GM12878 (cell line): ENCODE results near the gene CTXND1. TPM values are rescaled to one million over a fixed set of nuclear protein-coding genes. Genes with fewer than 3 reads are reported as not detected.
A peak's percentile ranks its signal among the peaks of the same experiment; 100 is the strongest.

Source experiments
- ATAC-seq: fragments of 200-7000 bp; cut with Tn5 transposase; 3 replicates; pipeline ENCODE4 v1.9.1; 2020; ENCODE audit warnings: mild to moderate bottlenecking, moderate library complexity
- BruUV-seq: library from RNA; stranded (reverse); fragments of 400-500 nt; replicated peaks from 2 replicates; lab custom pipeline; 2021; lab: Mats Ljungman, UMichigan
- CTCF ChIA-PET: fragments of 300-600 bp; sonication (Branson Sonifier 250); formaldehyde crosslinking; extraction: SDS; loops from one replicate; lab custom pipeline; 2021; ENCODE audit warnings: inconsistent platforms; lab: Yijun Ruan, JAX
- POLR2A ChIA-PET: fragments of 350-600 bp; formaldehyde crosslinking; extraction: SDS; loops from one replicate; lab custom pipeline; 2021; ENCODE audit warnings: inconsistent platforms; lab: Charles Lee
- RAD21 ChIA-PET: fragments of 300-600 bp; sonication (Branson Sonifier 250); formaldehyde crosslinking; loops from one replicate; lab custom pipeline; 2023; ENCODE audit warnings: antibody characterized with exemption; ENCODE audit not compliant: unreplicated experiment; lab: Charles Lee
- SMC1A ChIA-PET: fragments of 300-600 bp; sonication (Branson Sonifier 250); formaldehyde crosslinking; loops from one replicate; lab custom pipeline; 2023; ENCODE audit not compliant: unreplicated experiment, uncharacterized antibody; lab: Charles Lee
- DNase-seq: peaks from one replicate; pipeline ENCODE4 v3.0.0-alpha.2; 2011; ENCODE audit warnings: low read depth, low spot score
- FAIRE-seq: peaks from 3 replicates; lab custom pipeline; 2011; peaks lifted over from hg19 to GRCh38; lab: Jason Lieb, UNC
- H2AFZ ChIP-seq: 2 replicates; pipeline ENCODE4 v1.6.0; 2011; ENCODE audit warnings: low read depth, low read length, control low read depth; ENCODE audit not compliant: control insufficient read depth
- H3K27ac ChIP-seq: 2 replicates; pipeline ENCODE4 v1.5.1; 2011; ENCODE audit warnings: control low read depth; ENCODE audit not compliant: control insufficient read depth, insufficient read depth
- H3K27me3 ChIP-seq, 2 experiments: replicated peaks in 1 of 2; 2 replicates each; pipeline versions ENCODE4 v1.6.0 to v1.6.1; 2011; ENCODE audit warnings: low read length in 1 of 2; ENCODE audit not compliant: control insufficient read depth in 2 of 2, insufficient read depth in 2 of 2
- H3K36me3 ChIP-seq, 2 experiments: 2 replicates each; pipeline ENCODE4 v1.5.1; 2011; ENCODE audit warnings: low read length in 1 of 2; ENCODE audit not compliant: control insufficient read depth in 2 of 2, insufficient read depth in 2 of 2
- H3K4me1 ChIP-seq: 2 replicates; pipeline ENCODE4 v1.6.1; 2011; ENCODE audit warnings: mild to moderate bottlenecking, low read length, moderate library complexity, mixed read lengths; ENCODE audit not compliant: control insufficient read depth, insufficient read depth
- H3K4me2 ChIP-seq: 2 replicates; pipeline ENCODE4 v1.6.0; 2011; ENCODE audit warnings: control low read depth; ENCODE audit not compliant: control insufficient read depth, insufficient read depth
- H3K4me3 ChIP-seq: fragments of 200-600 bp; sonication (generic); 2 replicates; pipeline ENCODE4 v1.5.1; 2016
- H3K79me2 ChIP-seq: 2 replicates; pipeline ENCODE4 v1.6.0; 2011; ENCODE audit warnings: low read length; ENCODE audit not compliant: control insufficient read depth, insufficient read depth
- H3K9ac ChIP-seq: 2 replicates; pipeline ENCODE4 v1.8.0; 2011; ENCODE audit warnings: low read length, control low read depth, mixed read lengths; ENCODE audit not compliant: control insufficient read depth, insufficient read depth
- H3K9me3 ChIP-seq: replicated peaks from 3 replicates; pipeline ENCODE4 v1.5.1; 2011; ENCODE audit warnings: mild to moderate bottlenecking, low read length; ENCODE audit not compliant: control insufficient read depth, insufficient read depth
- H4K20me1 ChIP-seq: 2 replicates; pipeline ENCODE4 v1.6.0; 2011; ENCODE audit not compliant: control insufficient read depth, insufficient read depth
- ASH2L ChIP-seq: fragments of 300-600, 200-600 bp; sonication (generic); IDR thresholded peaks from 2 replicates; pipeline ENCODE4 v1.6.1; 2017; ENCODE audit warnings: low read depth, mild to moderate bottlenecking, borderline replicate concordance
- CBFB ChIP-seq: IDR thresholded peaks from 2 replicates; pipeline ENCODE4 v1.6.1; 2016; ENCODE audit warnings: antibody characterized with exemption, low read depth
- CREB1 ChIP-seq: IDR thresholded peaks from 2 replicates; pipeline ENCODE4 v1.6.1; 2012; ENCODE audit warnings: low read depth, mild to moderate bottlenecking, inconsistent platforms
- CREM ChIP-seq: IDR thresholded peaks from 2 replicates; pipeline ENCODE4 v1.6.1; 2014; ENCODE audit warnings: antibody characterized with exemption, low read depth
- FOS ChIP-seq: IDR thresholded peaks from 3 replicates; pipeline ENCODE4 v1.6.1; 2011; ENCODE audit warnings: borderline replicate concordance; ENCODE audit not compliant: insufficient read length; ENCODE audit errors: extremely low read depth
- HCFC1 ChIP-seq: fragments of 150-350 bp; IDR thresholded peaks from 2 replicates; pipeline ENCODE4 v1.6.1; 2014; ENCODE audit warnings: low read length
- MYB ChIP-seq: fragments of 150-350 bp; IDR thresholded peaks from 2 replicates; pipeline ENCODE4 v1.6.1; 2014; ENCODE audit warnings: mild to moderate bottlenecking, low read depth, low read length, borderline replicate concordance
- PBX3 ChIP-seq: IDR thresholded peaks from 2 replicates; pipeline ENCODE4 v1.6.1; 2011; ENCODE audit warnings: mild to moderate bottlenecking, low read depth, low read length, moderate library complexity; ENCODE audit not compliant: insufficient replicate concordance
- POLR2A ChIP-seq: IDR thresholded peaks from 2 replicates; pipeline ENCODE4 v1.6.1; 2011; ENCODE audit warnings: low read depth, mild to moderate bottlenecking, low read length
- POU2F2 ChIP-seq: IDR thresholded peaks from 3 replicates; pipeline ENCODE4 v1.6.1; 2011; ENCODE audit warnings: low read depth, mild to moderate bottlenecking, low read length, borderline replicate concordance
- RUNX3 ChIP-seq: IDR thresholded peaks from 2 replicates; pipeline ENCODE4 v1.6.1; 2012; ENCODE audit warnings: low read length, inconsistent platforms
- SMARCA5 ChIP-seq: fragments of 450-650 bp; IDR thresholded peaks from 2 replicates; pipeline ENCODE4 v1.6.1; 2017; ENCODE audit warnings: mild to moderate bottlenecking
- TAF1 ChIP-seq: IDR thresholded peaks from 2 replicates; pipeline ENCODE4 v1.6.1; 2011; ENCODE audit warnings: mild to moderate bottlenecking, low read depth, low read length, borderline replicate concordance
- ZZZ3 ChIP-seq: IDR thresholded peaks from 2 replicates; pipeline ENCODE4 v1.6.1; 2011; ENCODE audit warnings: low read depth; ENCODE audit not compliant: control insufficient read depth, insufficient read length
- WGBS: methylation state at CpG from one replicate; pipeline ENCODE4 v1.1.6; 2016; ENCODE audit warnings: low lambda C conversion rate; ENCODE audit not compliant: insufficient replicate concordance, insufficient coverage; ENCODE audit errors: missing lambda C conversion rate; 5-methylcytosine and 5-hydroxymethylcytosine counted together
- in situ Hi-C: fragments of 300-500 bp; cut with MboI; formaldehyde crosslinking; loops from 9 replicates; pipeline ENCODE4 v1.14.3; 2018; ENCODE audit warnings: mixed read lengths
- intact Hi-C: fragments of 100-400 bp; cut with micrococcal nuclease; formaldehyde crosslinking; loops from one replicate; pipeline ENCODE4 v1.14.2; 2022; ENCODE audit not compliant: unreplicated experiment
- polyA plus RNA-seq, 11 experiments: library from polyadenylated mRNA; depleted of rRNA in 4 of 11; unstranded in 6 of 11; stranded (reverse) in 5 of 11; fragments of >200 nt; fragmentation: Nextera tagmentation in 4 of 11; fragmentation: Illumina TruSeq in 1 of 11; extraction: Ambion mirVana in 4 of 11; extraction: Trizol in 1 of 11; gene quantifications; 1 replicate in 1 of 11; 2 replicates in 10 of 11; pipeline versions ENCODE4 v1.2.1 to v1.2.3, GENCODE V29; 2011 to 2016; ENCODE audit warnings: inconsistent platforms in 2 of 11, missing spikeins in 2 of 11, low read depth in 1 of 11
- total RNA-seq, 4 experiments: library from RNA; depleted of rRNA in 3 of 4; stranded (reverse); fragments of >200 nt in 3 of 4; fragmentation: Illumina TruSeq in 1 of 4; extraction: Trizol in 1 of 4; gene quantifications; 2 replicates each; pipeline versions ENCODE4 v1.2.1 to v1.2.3, GENCODE V29; 2013 to 2021
- TF ChIP-seq, protein P1 (sequence below): fragments of 450-650 bp; IDR thresholded peaks from 2 replicates; pipeline ENCODE4 v1.6.1; 2017; ENCODE audit warnings: antibody characterized with exemption, mild to moderate bottlenecking, moderate library complexity
- TF ChIP-seq, protein P2 (sequence below): IDR thresholded peaks from 2 replicates; pipeline ENCODE4 v1.6.1; 2011; ENCODE audit warnings: borderline replicate concordance, low read depth, mild to moderate bottlenecking, moderate library complexity, mixed read lengths, low read length; ENCODE audit not compliant: insufficient read depth; ENCODE audit errors: extremely low read length

The CTXND1 gene
- total and polyA plus RNA-seq, 10 of the 15 experiments (the other 5 are each of a cell fraction or from before 2014, with no cell fraction given), result under 0.01 to 0.03 (median 0.02) TPM; not detected in 7

- 0 out of 2 replicates have a peak, but pooled peaks have one; percentile 32 for TF ChIP-seq CREB1
- no peak for TF ChIP-seq HCFC1
- TF ChIP-seq POLR2A, result peak; percentile 60
Measured at GRCh38 chr15:80160570-80161156, 91.3 kb downstream of the CTXND1 start (continued).

DNA sequence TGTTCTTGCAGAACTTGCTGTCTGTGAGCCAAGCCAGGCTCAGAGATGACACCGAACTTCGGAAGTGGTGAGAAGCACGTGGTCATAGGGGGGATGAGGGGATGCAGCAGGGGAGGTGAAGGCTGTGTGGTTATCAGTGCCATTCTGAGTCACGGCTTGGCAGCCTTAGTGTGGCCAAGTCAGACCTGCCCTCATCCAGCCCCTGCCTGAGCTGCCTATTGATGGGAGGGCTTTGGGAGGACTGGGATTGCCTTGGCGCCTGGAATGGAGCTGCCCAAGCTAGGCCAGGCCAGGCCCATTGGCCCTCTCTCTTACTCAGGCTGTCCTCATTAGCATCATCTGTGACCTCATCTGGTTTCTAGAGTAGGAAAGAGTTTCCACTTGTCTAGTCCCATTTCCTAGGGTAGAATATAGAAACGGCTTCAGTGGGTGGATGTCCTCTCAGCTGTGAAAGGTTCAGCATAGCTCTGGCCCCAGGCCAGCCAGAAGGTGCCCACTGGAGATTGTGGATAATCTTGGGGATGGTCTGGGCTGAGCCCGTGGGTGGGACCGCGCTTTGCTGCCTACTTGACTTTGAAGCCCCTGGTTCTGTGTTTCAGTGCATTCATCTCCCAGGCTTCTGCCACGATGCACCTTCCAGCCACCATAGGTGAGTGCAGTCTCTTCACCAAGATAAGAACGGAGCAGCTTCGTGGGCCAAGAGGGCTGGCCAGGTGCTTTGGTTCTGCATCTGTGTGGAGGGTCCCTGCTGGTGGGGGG, 92.0 kb downstream of the CTXND1 start:
- H3K4me1 ChIP-seq, result peaks cover 20% of the 10 kb centered on the region
- TF ChIP-seq ZZZ3 (no peak), RUNX3 (peak; percentile 64), FOS (no peak), CREB1 (0 out of 2 replicates have a peak, but pooled peaks have one; percentile 30), SMARCA5 (no peak), CBFB (0 out of 2 replicates have a peak, but pooled peaks have one; percentile 33), ASH2L (no peak), POU2F2 (no peak), MYB (no peak), PBX3 (no peak), CREM (peak; percentile 29; the same call in 1 of the 2 replicates), TAF1 (no peak)
- TF ChIP-seq, protein P1, sequence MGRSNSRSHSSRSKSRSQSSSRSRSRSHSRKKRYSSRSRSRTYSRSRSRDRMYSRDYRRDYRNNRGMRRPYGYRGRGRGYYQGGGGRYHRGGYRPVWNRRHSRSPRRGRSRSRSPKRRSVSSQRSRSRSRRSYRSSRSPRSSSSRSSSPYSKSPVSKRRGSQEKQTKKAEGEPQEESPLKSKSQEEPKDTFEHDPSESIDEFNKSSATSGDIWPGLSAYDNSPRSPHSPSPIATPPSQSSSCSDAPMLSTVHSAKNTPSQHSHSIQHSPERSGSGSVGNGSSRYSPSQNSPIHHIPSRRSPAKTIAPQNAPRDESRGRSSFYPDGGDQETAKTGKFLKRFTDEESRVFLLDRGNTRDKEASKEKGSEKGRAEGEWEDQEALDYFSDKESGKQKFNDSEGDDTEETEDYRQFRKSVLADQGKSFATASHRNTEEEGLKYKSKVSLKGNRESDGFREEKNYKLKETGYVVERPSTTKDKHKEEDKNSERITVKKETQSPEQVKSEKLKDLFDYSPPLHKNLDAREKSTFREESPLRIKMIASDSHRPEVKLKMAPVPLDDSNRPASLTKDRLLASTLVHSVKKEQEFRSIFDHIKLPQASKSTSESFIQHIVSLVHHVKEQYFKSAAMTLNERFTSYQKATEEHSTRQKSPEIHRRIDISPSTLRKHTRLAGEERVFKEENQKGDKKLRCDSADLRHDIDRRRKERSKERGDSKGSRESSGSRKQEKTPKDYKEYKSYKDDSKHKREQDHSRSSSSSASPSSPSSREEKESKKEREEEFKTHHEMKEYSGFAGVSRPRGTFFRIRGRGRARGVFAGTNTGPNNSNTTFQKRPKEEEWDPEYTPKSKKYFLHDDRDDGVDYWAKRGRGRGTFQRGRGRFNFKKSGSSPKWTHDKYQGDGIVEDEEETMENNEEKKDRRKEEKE, result no peak
- TF ChIP-seq, protein P2, sequence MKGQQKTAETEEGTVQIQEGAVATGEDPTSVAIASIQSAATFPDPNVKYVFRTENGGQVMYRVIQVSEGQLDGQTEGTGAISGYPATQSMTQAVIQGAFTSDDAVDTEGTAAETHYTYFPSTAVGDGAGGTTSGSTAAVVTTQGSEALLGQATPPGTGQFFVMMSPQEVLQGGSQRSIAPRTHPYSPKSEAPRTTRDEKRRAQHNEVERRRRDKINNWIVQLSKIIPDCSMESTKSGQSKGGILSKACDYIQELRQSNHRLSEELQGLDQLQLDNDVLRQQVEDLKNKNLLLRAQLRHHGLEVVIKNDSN, result peak; percentile 35
- H3K4me2 ChIP-seq, result peak overlapping the region; percentile 1
- BruUV-seq, result no TSS peak
- H3K27ac ChIP-seq, result peak overlapping the region; percentile 69
- intact Hi-C loops (no loop called here), in situ Hi-C loops (no loop called here)
- FAIRE-seq (no peak), ATAC-seq (peak; percentile 65), DNase-seq (no peak)
- no peaks in the 10 kb centered on the region for H3K79me2 ChIP-seq
- ChIA-PET SMC1A (interaction anchor here (0.9 to 1.4 kb wide), 4 partner anchors 9 to 307 kb away, joined by 3 to 4 read pairs (median 3); no protein-coding TSS in a partner anchor), CTCF (interaction anchor here (0.5 to 2.6 kb wide), 4 partner anchors 13 to 307 kb away, joined by 3 to 8 read pairs (median 6); no protein-coding TSS in a partner anchor), RAD21 (interaction anchor here (0.8 to 1.3 kb wide), 2 partner anchors 15 to 307 kb away, joined by 3 read pairs; no protein-coding TSS in a partner anchor), POLR2A (no interaction called here)
- no peak overlapping the region for H3K9ac ChIP-seq
- H2AFZ ChIP-seq, result peak overlapping the region; percentile 0
- 85% methylated on average over 12 of the region's 12 CpGs for WGBS
- no peaks in the 10 kb centered on the region for H4K20me1 ChIP-seq
- H3K27me3 ChIP-seq, result no peaks in the 10 kb centered on the region
- H3K36me3 ChIP-seq, result peaks cover 4 to 12% of the 10 kb centered on the region in 2 experiments
- no peaks in the 10 kb centered on the region for H3K9me3 ChIP-seq
- H3K4me3 ChIP-seq, result no peak overlapping the region
